Brain microvascular endothelial cell (primary cell): ENCODE measurements around the gene VTI1A.

ENCODE experiments used
- DNase-seq: peaks from one replicate; pipeline ENCODE4 v3.0.0-alpha.2; 2020
- H3K27ac ChIP-seq: fragments of 250-450 bp; sonication (Bioruptor Pico); 2 replicates; pipeline ENCODE4 v1.5.1; 2020; ENCODE audit warnings: mild to moderate bottlenecking, moderate library complexity
- H3K27me3 ChIP-seq: fragments of 250-450 bp; sonication (Bioruptor Pico); replicated peaks from 2 replicates; pipeline ENCODE4 v1.5.1; 2020; ENCODE audit warnings: mild to moderate bottlenecking
- H3K36me3 ChIP-seq: fragments of 250-450 bp; sonication (Bioruptor Pico); replicated peaks from 2 replicates; pipeline ENCODE4 v1.5.1; 2020; ENCODE audit warnings: mild to moderate bottlenecking
- H3K4me3 ChIP-seq: 2 replicates; pipeline ENCODE4 v1.5.1; 2011; ENCODE audit warnings: low read depth, mild to moderate bottlenecking, control low read depth, low read length, moderate library complexity
- CTCF ChIP-seq: IDR thresholded peaks from 2 replicates; pipeline ENCODE4 v1.5.1; 2011; ENCODE audit warnings: low read depth, mild to moderate bottlenecking, moderate library complexity, low read length, control low read depth, inconsistent platforms; ENCODE audit errors: missing control alignments
- in situ Hi-C: cut with HindIII; loops from 2 replicates; pipeline ENCODE4 v1.10.0; 2017; ENCODE audit warnings: low sequenced_read_pairs, low pct_ligation_motif_present

The VTI1A gene

DNA sequence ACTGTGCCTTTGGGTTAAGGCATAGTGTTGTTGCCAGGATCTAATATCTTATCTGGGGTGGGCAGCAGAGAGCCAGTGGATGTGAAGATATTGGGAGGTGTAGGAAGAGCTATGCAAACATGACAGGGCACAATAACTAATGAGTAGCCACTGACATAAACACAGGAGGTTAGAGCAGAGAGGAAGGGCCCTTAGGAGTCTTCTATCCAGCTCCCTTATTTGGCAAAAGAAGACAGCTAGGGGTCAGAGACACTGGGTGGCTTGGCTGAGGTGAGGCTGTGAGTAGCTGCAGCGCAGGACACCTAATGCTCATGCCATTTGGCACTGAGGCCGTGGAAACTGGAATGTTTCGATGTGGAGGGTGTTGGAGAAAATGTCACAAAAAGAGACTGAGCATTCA, 326.8 kb downstream of the VTI1A start:
- no peaks in the 10 kb centered on the region for H3K36me3 ChIP-seq
- H3K27me3 ChIP-seq: no peaks in the 10 kb centered on the region
- H3K4me3 ChIP-seq: no peak overlapping the region
- in situ Hi-C loops: no loop called here
- no peak overlapping the region for H3K27ac ChIP-seq
- DNase-seq: no peak
- TF ChIP-seq CTCF: no peak

- Histone ChIP-seq H3K27ac (no peak overlapping the region), H3K27me3 (no peaks in the 10 kb centered on the region), H3K4me3 (no peak overlapping the region), H3K36me3 (no peaks in the 10 kb centered on the region)
- TF ChIP-seq CTCF: no peak
- no peak for DNase-seq
- in situ Hi-C loops: no loop called here
Measured at GRCh38 chr10:112774210-112774609, 327.2 kb downstream of the VTI1A start.

DNA sequence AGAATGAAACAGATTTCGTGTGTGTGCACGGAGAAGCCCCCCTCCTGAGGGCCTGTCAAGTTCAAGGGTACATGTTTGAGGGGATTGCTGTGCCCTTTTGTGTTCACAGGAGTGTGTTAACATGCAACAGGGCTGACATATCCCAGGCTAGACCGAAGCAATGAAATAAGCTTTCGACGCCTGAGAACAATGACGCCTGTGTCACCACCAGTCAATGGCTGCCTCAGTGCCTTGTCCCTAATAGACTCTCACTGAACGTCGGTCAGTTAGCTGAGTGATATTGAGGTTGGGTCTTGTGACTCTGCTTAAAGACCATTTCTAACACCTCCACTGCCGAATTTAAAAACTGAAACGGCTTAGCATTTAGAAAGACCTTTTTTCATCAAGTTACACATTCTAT, 327.8 kb downstream of the VTI1A start:
- Histone ChIP-seq H3K27me3 (no peaks in the 10 kb centered on the region), H3K27ac (no peak overlapping the region), H3K36me3 (no peaks in the 10 kb centered on the region), H3K4me3 (no peak overlapping the region)
- TF ChIP-seq CTCF: no peak
- DNase-seq: no peak
- in situ Hi-C loops: no loop called here

GRCh38 chr10:112775381-112775780, 328.4 kb downstream of the VTI1A start:
- TF ChIP-seq CTCF: no peak
- no peak for DNase-seq
- in situ Hi-C loops: no loop called here
- no peaks in the 10 kb centered on the region for H3K36me3 ChIP-seq
- H3K27me3 ChIP-seq: no peaks in the 10 kb centered on the region
- no peak overlapping the region for H3K27ac ChIP-seq
- no peak overlapping the region for H3K4me3 ChIP-seq

DNA sequence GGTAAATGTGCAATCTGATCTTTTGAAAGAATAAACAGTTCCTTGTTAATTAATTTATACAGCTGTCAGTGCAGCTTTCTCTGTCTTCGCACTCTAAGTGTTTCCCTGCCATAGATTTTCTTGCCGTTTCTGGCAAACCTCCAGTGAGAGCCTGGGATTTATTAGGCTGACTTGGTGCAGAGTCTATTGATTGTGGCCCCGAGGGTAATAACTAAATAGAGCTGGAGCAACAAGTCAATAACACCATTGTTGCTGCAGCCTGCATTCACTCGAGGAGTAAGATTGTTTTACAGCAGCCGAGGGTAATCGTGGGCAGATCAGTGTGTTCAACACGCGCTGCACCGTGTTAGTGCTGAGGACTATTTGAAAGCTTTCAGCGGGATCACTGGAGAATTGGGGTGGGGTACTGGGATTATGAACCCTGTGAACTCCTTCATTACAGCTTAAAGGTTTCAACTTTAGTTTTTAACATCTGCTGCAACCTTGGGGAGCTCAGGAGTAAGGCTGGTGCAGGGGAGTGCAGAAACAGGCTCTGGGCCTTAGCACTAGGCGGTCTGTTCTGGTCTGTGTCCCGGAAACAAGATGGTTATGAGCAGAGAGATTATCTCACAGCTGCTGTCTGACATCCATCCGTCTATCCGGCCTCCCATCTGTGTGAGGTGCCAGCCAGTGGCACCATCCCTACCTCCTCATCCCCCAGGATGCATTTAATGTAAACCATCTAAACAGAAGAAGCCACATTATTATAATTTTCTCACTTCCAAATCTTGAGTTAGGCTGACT, 329.1 kb downstream of the VTI1A start:
- Histone ChIP-seq H3K27me3 (no peaks in the 10 kb centered on the region), H3K27ac (no peak overlapping the region), H3K4me3 (no peak overlapping the region), H3K36me3 (no peaks in the 10 kb centered on the region)
- no peak for TF ChIP-seq CTCF
- no peak for DNase-seq
- in situ Hi-C loops: no loop called here

DNA sequence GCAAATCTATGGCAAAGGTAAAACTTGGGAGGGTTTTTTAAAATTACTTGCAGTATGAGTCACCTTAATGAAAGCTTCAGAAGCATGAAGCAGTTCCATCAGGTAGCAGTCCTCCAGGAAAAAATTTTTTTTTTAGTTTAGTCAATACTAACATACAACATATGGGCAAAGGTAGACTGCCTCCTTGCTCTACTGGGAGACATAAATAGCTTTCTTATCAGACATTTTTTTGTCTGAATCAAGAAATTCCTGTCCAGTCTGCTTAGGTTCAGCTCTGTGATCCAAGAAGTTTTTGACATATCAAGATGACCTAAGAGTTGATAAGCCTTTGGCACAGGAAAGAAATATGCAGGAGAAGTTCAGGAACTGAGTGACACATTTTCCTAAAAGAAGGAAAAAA, 331.6 kb downstream of the VTI1A start:
- Histone ChIP-seq H3K27me3 (no peaks in the 10 kb centered on the region), H3K4me3 (no peak overlapping the region), H3K27ac (no peak overlapping the region), H3K36me3 (no peaks in the 10 kb centered on the region)
- in situ Hi-C loops: no loop called here
- no peak for DNase-seq
- TF ChIP-seq CTCF: no peak
